HEK293T (cell line): ENCODE results near the gene ARHGEF38.

Experiments used
- CTCF ChIA-PET: fragments of 350-600 bp; formaldehyde crosslinking; extraction: SDS; loops from one replicate; lab custom pipeline; 2021; ENCODE audit warnings: antibody characterized with exemption, inconsistent platforms; lab: Yijun Ruan, JAX
- POLR2A ChIA-PET: fragments of 350-600 bp; formaldehyde crosslinking; extraction: SDS; loops from one replicate; lab custom pipeline; 2020; ENCODE audit warnings: antibody characterized with exemption, inconsistent platforms; lab: Yijun Ruan, JAX
- DNase-seq: peaks from one replicate; pipeline ENCODE4 v3.0.0; 2012; ENCODE audit warnings: mixed read lengths; ENCODE audit errors: extremely low spot score
- ARNT ChIP-seq: fragments of 450-650 bp; IDR thresholded peaks from 2 replicates; pipeline ENCODE4 v1.6.1; 2017; ENCODE audit warnings: mild to moderate bottlenecking
- BHLHE40 ChIP-seq: fragments of 450-650 bp; IDR thresholded peaks from 2 replicates; pipeline ENCODE4 v1.6.1; 2016; ENCODE audit warnings: mild to moderate bottlenecking, moderate library complexity, borderline replicate concordance
- CTBP1 ChIP-seq: fragments of 450-650 bp; IDR thresholded peaks from 2 replicates; pipeline ENCODE4 v1.6.1; 2016; ENCODE audit warnings: borderline replicate concordance
- ELF4 ChIP-seq: fragments of 450-650 bp; IDR thresholded peaks from 2 replicates; pipeline ENCODE4 v1.6.1; 2017; ENCODE audit warnings: antibody characterized with exemption
- FOXA1 ChIP-seq: fragments of 450-650 bp; IDR thresholded peaks from 2 replicates; pipeline ENCODE4 v1.6.1; 2016; ENCODE audit warnings: mild to moderate bottlenecking
- FOXK2 ChIP-seq: fragments of 450-650 bp; IDR thresholded peaks from 2 replicates; pipeline ENCODE4 v1.6.1; 2016; ENCODE audit warnings: mild to moderate bottlenecking
- FOXM1 ChIP-seq: fragments of 450-650 bp; IDR thresholded peaks from 2 replicates; pipeline ENCODE4 v1.6.1; 2017; ENCODE audit warnings: mild to moderate bottlenecking, borderline replicate concordance
- HDGF ChIP-seq: fragments of 450-650 bp; IDR thresholded peaks from 2 replicates; pipeline ENCODE4 v1.6.1; 2017; ENCODE audit warnings: antibody characterized with exemption, borderline replicate concordance
- L3MBTL2 ChIP-seq: fragments of 450-650 bp; conservative IDR thresholded peaks from 2 replicates; pipeline ENCODE4 v1.6.1; 2016; ENCODE audit warnings: mild to moderate bottlenecking
- LEF1 ChIP-seq: fragments of 450-650 bp; IDR thresholded peaks from 2 replicates; pipeline ENCODE4 v1.6.1; 2017; ENCODE audit warnings: mild to moderate bottlenecking, borderline replicate concordance
- NFRKB ChIP-seq: fragments of 450-650 bp; IDR thresholded peaks from 2 replicates; pipeline ENCODE4 v1.6.1; 2016; ENCODE audit warnings: mild to moderate bottlenecking, moderate library complexity
- PKNOX1 ChIP-seq: fragments of 450-650 bp; IDR thresholded peaks from 2 replicates; pipeline ENCODE4 v1.6.1; 2016
- SP1 ChIP-seq: fragments of 450-650 bp; IDR thresholded peaks from 2 replicates; pipeline ENCODE4 v1.6.1; 2017
- SUZ12 ChIP-seq: fragments of 450-650 bp; IDR thresholded peaks from 2 replicates; pipeline ENCODE4 v1.6.1; 2016; ENCODE audit warnings: mild to moderate bottlenecking
- TARDBP ChIP-seq: fragments of 450-650 bp; IDR thresholded peaks from 2 replicates; pipeline ENCODE4 v1.6.1; 2016
- ZNF384 ChIP-seq: fragments of 450-650 bp; IDR thresholded peaks from 2 replicates; pipeline ENCODE4 v1.6.1; 2016

ARHGEF38 gene

DNA sequence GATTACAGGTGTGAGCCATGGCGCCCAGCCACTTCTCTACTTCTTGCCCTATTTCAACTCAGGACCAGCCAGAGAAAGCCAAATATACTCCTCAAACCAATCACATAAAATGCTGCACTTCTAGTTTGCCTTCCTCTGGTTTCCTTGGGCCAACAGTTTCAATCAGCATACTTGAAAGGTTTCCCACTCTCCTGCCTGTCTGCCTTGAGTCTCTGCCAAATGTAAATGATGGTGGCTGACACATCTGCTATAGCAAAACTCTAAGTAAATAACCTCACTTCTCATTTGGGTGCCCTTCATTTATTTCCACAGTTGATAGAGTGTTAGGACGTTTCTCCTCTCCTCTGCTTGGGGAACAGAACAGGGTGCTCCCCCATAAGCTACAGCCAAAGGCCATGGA is 42.2 kb upstream of the ARHGEF38 start:
- POLR2A ChIA-PET: no interaction called here
- DNase-seq: no peak
- CTCF ChIA-PET: no interaction called here

DNA sequence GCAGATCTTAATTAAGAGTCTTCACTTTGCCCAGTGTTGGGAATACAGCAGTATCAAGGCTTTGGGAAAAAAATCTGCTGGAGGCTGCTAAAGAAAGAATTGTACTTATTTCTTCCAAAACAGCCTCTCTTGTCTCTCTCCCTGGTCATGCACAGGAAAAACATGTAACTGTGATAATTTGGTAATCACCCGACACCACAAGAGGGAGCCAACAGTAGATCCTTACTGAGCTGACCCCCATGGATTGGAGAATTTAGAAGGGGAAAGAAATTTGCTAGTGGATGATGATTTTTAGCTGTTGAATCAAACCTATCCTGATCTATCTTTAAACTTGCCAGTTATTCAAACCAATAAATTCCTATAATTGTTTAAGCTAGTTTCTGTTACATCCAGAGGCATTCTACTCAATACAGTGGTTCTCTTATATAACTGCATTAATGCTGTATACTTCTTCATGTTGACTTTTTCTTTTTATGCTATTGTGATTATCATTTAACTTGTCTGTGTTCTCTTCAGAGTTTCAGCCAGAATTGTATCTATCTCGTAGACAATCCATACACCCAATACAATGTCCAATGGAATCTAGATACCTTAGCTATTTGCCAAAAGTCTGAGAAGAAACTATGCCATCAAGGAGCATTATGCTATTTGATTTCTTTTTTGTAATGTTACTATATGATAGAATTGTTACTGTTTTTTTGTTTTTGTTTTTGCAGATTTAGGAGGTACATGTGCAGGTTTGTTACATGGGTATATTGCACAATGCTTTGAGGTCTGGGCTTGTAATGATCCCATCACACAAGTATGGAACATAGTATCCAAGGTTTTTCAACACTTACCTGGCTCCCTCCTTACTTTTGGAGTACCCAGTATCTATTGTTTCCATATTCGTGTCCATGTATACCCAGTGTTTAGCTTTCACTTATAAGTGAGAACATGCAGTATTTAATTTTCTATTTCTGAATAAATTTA is 31.3 kb upstream of the ARHGEF38 start:
- peak; percentile 50 for DNase-seq
- ChIA-PET CTCF (interaction anchor here (0.9 to 2.1 kb wide), 5 partner anchors 48 to 189 kb away, joined by 3 to 16 read pairs (median 5); partner anchors contain the start of gene PPA2), POLR2A (no interaction called here)
- TF ChIP-seq SUZ12 (no peak), SP1 (no peak), ARNT (no peak), CTBP1 (no peak), FOXA1 (no peak), FOXM1 (no peak), NFRKB (no peak), LEF1 (no peak), ZNF384 (no peak), BHLHE40 (no peak), HDGF (no peak), TARDBP (no peak), PKNOX1 (no peak), L3MBTL2 (no peak), ELF4 (no peak), FOXK2 (no peak)

More for the DNA sequence above, 42.2 kb upstream of the ARHGEF38 start:
- TF ChIP-seq BHLHE40 (no peak), ARNT (no peak), LEF1 (no peak), HDGF (no peak), FOXM1 (no peak)

DNA sequence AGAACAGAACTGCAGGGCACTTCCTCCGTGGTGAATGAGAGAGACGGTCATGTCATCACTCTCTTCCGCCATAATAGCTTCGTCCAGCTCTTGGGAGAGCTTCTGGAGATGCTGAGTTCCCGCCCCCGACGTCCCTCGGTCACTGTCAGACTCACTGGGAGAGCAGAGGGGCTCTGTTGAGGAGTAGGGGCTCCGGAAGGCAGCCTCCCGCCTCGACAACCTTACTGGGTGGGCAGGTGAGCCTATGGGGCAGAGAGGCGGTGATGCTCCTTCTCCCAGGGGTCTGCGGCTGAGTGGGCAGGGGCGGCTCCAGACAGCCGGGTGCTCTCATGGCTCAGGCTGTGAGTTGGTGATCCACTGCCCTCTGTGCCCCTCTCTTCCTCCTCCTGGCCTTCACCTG is 25.8 kb upstream of the ARHGEF38 start:
- TF ChIP-seq FOXM1 (no peak), SUZ12 (no peak), SP1 (no peak), TARDBP (no peak), HDGF (no peak), FOXA1 (no peak), PKNOX1 (no peak), LEF1 (no peak), NFRKB (no peak), CTBP1 (no peak), BHLHE40 (no peak), ZNF384 (no peak)
- no peak for DNase-seq
- ChIA-PET POLR2A (no interaction called here), CTCF (no interaction called here)

DNA sequence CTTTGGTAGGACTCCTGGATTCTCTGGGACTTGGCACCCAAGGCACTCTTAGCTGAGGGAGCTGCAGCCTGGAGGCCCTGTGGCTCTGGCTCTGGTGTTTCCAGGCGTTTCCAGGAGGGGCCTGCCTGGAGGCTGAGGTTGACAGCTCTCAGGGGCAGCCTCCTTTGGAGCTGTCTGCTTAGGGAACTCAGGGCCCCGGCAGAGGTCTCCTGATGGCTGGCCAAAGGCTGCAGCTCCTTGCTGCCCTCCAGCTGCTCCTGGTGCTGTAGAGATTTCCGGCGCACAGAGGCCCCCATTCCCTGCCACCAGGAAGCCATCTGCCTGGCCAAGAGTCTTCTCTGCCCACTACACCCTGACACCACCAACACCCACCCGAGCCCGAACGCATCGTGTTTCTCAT is 25.3 kb upstream of the ARHGEF38 start:
- no peak for TF ChIP-seq ZNF384
- no peak for TF ChIP-seq L3MBTL2
- no peak for TF ChIP-seq BHLHE40
- TF ChIP-seq PKNOX1: no peak
- TF ChIP-seq NFRKB: no peak
- TF ChIP-seq FOXK2: no peak
- TF ChIP-seq ELF4: no peak
- no peak for TF ChIP-seq FOXA1
- TF ChIP-seq LEF1: no peak
- no peak for TF ChIP-seq FOXM1
- TF ChIP-seq SP1: no peak
- TF ChIP-seq TARDBP: no peak
- TF ChIP-seq ARNT: no peak
- TF ChIP-seq HDGF: no peak
- no peak for TF ChIP-seq CTBP1
- no peak for TF ChIP-seq SUZ12
- no peak for DNase-seq
- ChIA-PET POLR2A (no interaction called here), CTCF (no interaction called here)

- ChIA-PET CTCF (no interaction called here), POLR2A (no interaction called here)
- no peak for DNase-seq
- no peak for TF ChIP-seq LEF1
Measured at GRCh38 chr4:105536601-105537000, 15.8 kb upstream of the ARHGEF38 start.

GRCh38 chr4:105541420-105541819 is 11.0 kb upstream of the ARHGEF38 start:
- no peak for TF ChIP-seq SP1
- TF ChIP-seq HDGF: no peak
- TF ChIP-seq NFRKB: no peak
- no peak for TF ChIP-seq FOXA1
- TF ChIP-seq LEF1: no peak
- no peak for TF ChIP-seq ZNF384
- no peak for TF ChIP-seq FOXM1
- TF ChIP-seq BHLHE40: no peak
- TF ChIP-seq TARDBP: no peak
- no peak for TF ChIP-seq SUZ12
- no peak for TF ChIP-seq ELF4
- no peak for TF ChIP-seq ARNT
- no peak for TF ChIP-seq L3MBTL2
- TF ChIP-seq CTBP1: no peak
- no peak for TF ChIP-seq FOXK2
- TF ChIP-seq PKNOX1: no peak
- ChIA-PET CTCF (no interaction called here), POLR2A (interaction anchor here (0.6 kb wide), 1 partner anchor 357 kb away, joined by 3 read pairs; no protein-coding TSS in a partner anchor)
- no peak for DNase-seq
